IPS-11a (cell line): ENCODE data around the gene NTRK1.
A peak's percentile ranks its signal among the peaks of the same experiment; 100 is the strongest.

Experiments used
- H3K4me3 ChIP-seq: one replicate; pipeline ENCODE4 v1.5.1; 2013; ENCODE audit warnings: low read depth, low read length, control low read depth

The NTRK1 gene

GRCh38 chr1:156877433-156878170, 16.9 kb downstream of the NTRK1 start:
- no peak overlapping the region for H3K4me3 ChIP-seq

GRCh38 chr1:156879876-156880275, 19.2 kb downstream of the NTRK1 start:
- no peak overlapping the region for H3K4me3 ChIP-seq

- no peak overlapping the region for H3K4me3 ChIP-seq
These were observed 19.8 kb downstream of the NTRK1 start for GRCh38 chr1:156880473-156880872.

- H3K4me3 ChIP-seq = no peak overlapping the region
These were observed 20.4 kb downstream of the NTRK1 start for GRCh38 chr1:156881101-156881500.

- no peak overlapping the region for H3K4me3 ChIP-seq
These were observed 21.0 kb downstream of the NTRK1 start for GRCh38 chr1:156881663-156882062.

GRCh38 chr1:156882543-156882942, 21.9 kb downstream of the NTRK1 start:
- H3K4me3 ChIP-seq = no peak overlapping the region

GRCh38 chr1:156883919-156884318, 23.3 kb downstream of the NTRK1 start:
- H3K4me3 ChIP-seq = no peak overlapping the region

GRCh38 chr1:156884560-156885184, 24.0 kb downstream of the NTRK1 start:
- no peak overlapping the region for H3K4me3 ChIP-seq

GRCh38 chr1:156885314-156885713, 24.6 kb downstream of the NTRK1 start:
- H3K4me3 ChIP-seq = no peak overlapping the region

- H3K4me3 ChIP-seq = no peak overlapping the region
These were observed 25.3 kb downstream of the NTRK1 start for GRCh38 chr1:156885880-156886355.

- H3K4me3 ChIP-seq = no peak overlapping the region
These were observed 26.1 kb downstream of the NTRK1 start for GRCh38 chr1:156886583-156887281.

GRCh38 chr1:156887317-156887716, 26.7 kb downstream of the NTRK1 start:
- H3K4me3 ChIP-seq = no peak overlapping the region

- no peak overlapping the region for H3K4me3 ChIP-seq
These were observed 27.1 kb downstream of the NTRK1 start for GRCh38 chr1:156887734-156888133.

- no peak overlapping the region for H3K4me3 ChIP-seq
These were observed 29.3 kb downstream of the NTRK1 start for GRCh38 chr1:156889802-156890580.

GRCh38 chr1:156892190-156893047, 31.8 kb downstream of the NTRK1 start:
- no peak overlapping the region for H3K4me3 ChIP-seq

- peak within 1 kb of the TSS; percentile 27 for H3K4me3 ChIP-seq
These were observed 32.6 kb downstream of the NTRK1 start, which contains the start of gene PEAR1 for GRCh38 chr1:156893048-156893953. PEAR1 (plus strand) TSS chr1:156893718; CDS start chr1:156903927, 10,209 bp downstream.

GRCh38 chr1:156894001-156894400, 33.3 kb downstream of the NTRK1 start:
- H3K4me3 ChIP-seq = no peak overlapping the region

- H3K4me3 ChIP-seq = no peak overlapping the region
These were observed 34.2 kb downstream of the NTRK1 start for GRCh38 chr1:156894711-156895454.
